HepG2 (cell line): ENCODE measurements around the gene PAK3. TPM values are rescaled to one million over a fixed set of nuclear protein-coding genes. Genes with fewer than 3 reads are reported as not detected.

Experiments
- ATAC-seq: fragments of 200-7000 bp; cut with Tn5 transposase; 3 replicates; pipeline ENCODE4 v1.9.1; 2020; ENCODE audit warnings: mild to moderate bottlenecking, moderate library complexity
- BruUV-seq: library from RNA; stranded (reverse); fragments of 400-500 nt; replicated peaks from 2 replicates; lab custom pipeline; 2021; lab: Mats Ljungman, UMichigan
- CTCF ChIA-PET: fragments of 300-600 bp; formaldehyde crosslinking; extraction: SDS; loops from one replicate; lab custom pipeline; 2021; ENCODE audit warnings: low total read pairs, inconsistent platforms, low intra/inter-chr PET ratio; lab: Yijun Ruan, JAX
- POLR2A ChIA-PET: fragments of 350-600 bp; sonication (Branson Sonifier 250); formaldehyde crosslinking; loops from one replicate; lab custom pipeline; 2020; ENCODE audit warnings: antibody characterized with exemption, inconsistent platforms; lab: Yijun Ruan, JAX
- DNase-seq: peaks from one replicate; pipeline ENCODE4 v3.0.0-alpha.2; 2015; ENCODE audit warnings: low spot score
- FAIRE-seq: peaks from 3 replicates; lab custom pipeline; 2011; peaks lifted over from hg19 to GRCh38; lab: Jason Lieb, UNC
- H2AFZ ChIP-seq: one replicate; pipeline ENCODE4 v1.6.1; 2011; ENCODE audit warnings: low read length, inconsistent platforms
- H3K27ac ChIP-seq: fragments of 300-600 bp; 3 replicates; pipeline ENCODE4 v1.8.0; 2011; ENCODE audit warnings: mixed run types, mild to moderate bottlenecking, mixed read lengths, low read length, inconsistent platforms; ENCODE audit not compliant: insufficient read depth; ENCODE audit errors: extremely low read length
- H3K27me3 ChIP-seq, 2 experiments: fragments of 200-600 bp in 1 of 2; 2 replicates in 1 of 2; 3 replicates in 1 of 2; pipeline versions ENCODE4 v1.6.0 to v1.8.0; 2011; ENCODE audit warnings: low read length in 2 of 2, mild to moderate bottlenecking in 2 of 2, moderate library complexity in 2 of 2, inconsistent platforms in 1 of 2; ENCODE audit not compliant: insufficient read depth in 2 of 2, control insufficient read depth in 1 of 2
- H3K36me3 ChIP-seq, 2 experiments: fragments of 200-600 bp in 1 of 2; replicated peaks in 1 of 2; 2 replicates in 1 of 2; 3 replicates in 1 of 2; pipeline versions ENCODE4 v1.5.1 to v1.8.0; 2011; ENCODE audit warnings: low read length in 2 of 2, inconsistent platforms in 1 of 2; ENCODE audit not compliant: insufficient read depth in 2 of 2, control insufficient read depth in 1 of 2
- H3K4me1 ChIP-seq: 2 replicates; pipeline ENCODE4 v1.5.1; 2012; ENCODE audit warnings: low read length, inconsistent platforms; ENCODE audit not compliant: insufficient read depth
- H3K4me2 ChIP-seq: 2 replicates; pipeline ENCODE4 v1.6.0; 2011; ENCODE audit warnings: low read depth, low read length, inconsistent platforms
- H3K4me3 ChIP-seq, 3 experiments: fragments of 200-600 bp in 1 of 3; sonication (generic), shearing (Covaris generic) in 1 of 3; replicated peaks in 1 of 3; 2 replicates each; pipeline ENCODE4 v1.5.1; 2011 to 2016; ENCODE audit warnings: low read length in 3 of 3, inconsistent platforms in 2 of 3, low read depth in 2 of 3, mild to moderate bottlenecking in 2 of 3, control low read depth in 1 of 3, mixed read lengths in 1 of 3; ENCODE audit not compliant: insufficient read depth in 1 of 3
- H3K79me2 ChIP-seq: one replicate; pipeline ENCODE4 v1.6.1; 2011; ENCODE audit warnings: low read length, inconsistent platforms; ENCODE audit not compliant: insufficient read depth
- H3K9ac ChIP-seq: 2 replicates; pipeline ENCODE4 v1.6.0; 2011; ENCODE audit warnings: mild to moderate bottlenecking, low read depth, low read length, inconsistent platforms; ENCODE audit not compliant: insufficient read depth
- H3K9me3 ChIP-seq: 2 replicates; pipeline ENCODE4 v1.5.1; 2012; ENCODE audit warnings: mild to moderate bottlenecking, low read length
- H4K20me1 ChIP-seq: 2 replicates; pipeline ENCODE4 v1.6.0; 2011; ENCODE audit warnings: inconsistent platforms, mild to moderate bottlenecking, low read length, moderate library complexity; ENCODE audit not compliant: insufficient read depth
- DMAP1 ChIP-seq: IDR thresholded peaks from 2 replicates; pipeline ENCODE4 v1.6.1; 2016
- FOXA3 ChIP-seq: IDR thresholded peaks from 2 replicates; pipeline ENCODE4 v1.6.1; 2016; ENCODE audit warnings: missing genetic modification reagents, missing compliant biosample characterization
- FOXO1 ChIP-seq: sonication (generic); formaldehyde crosslinking; IDR thresholded peaks from 2 replicates; pipeline ENCODE4 v1.4.0; 2020; ENCODE audit warnings: missing genetic modification reagents
- GFI1 ChIP-seq: sonication (generic); formaldehyde crosslinking; IDR thresholded peaks from 2 replicates; pipeline ENCODE4 v1.5.0; 2020; ENCODE audit warnings: missing genetic modification reagents, mild to moderate bottlenecking, borderline replicate concordance
- MIER3 ChIP-seq: IDR thresholded peaks from 2 replicates; pipeline ENCODE4 v1.6.1; 2016; ENCODE audit warnings: missing compliant biosample characterization, borderline replicate concordance
- RAD51 ChIP-seq: fragments of 450-650 bp; IDR thresholded peaks from 2 replicates; pipeline ENCODE4 v1.6.1; 2016; ENCODE audit warnings: borderline replicate concordance
- ZBTB7B ChIP-seq: sonication (generic); formaldehyde crosslinking; IDR thresholded peaks from 2 replicates; pipeline ENCODE4 v1.4.0; 2020; ENCODE audit warnings: missing genetic modification reagents
- ZNF44 ChIP-seq: sonication (generic); formaldehyde crosslinking; IDR thresholded peaks from 2 replicates; pipeline ENCODE4 v1.5.1; 2020; ENCODE audit warnings: mild to moderate bottlenecking, missing genetic modification reagents
- WGBS: methylation state at CpG from one replicate; pipeline ENCODE4 v1.1.6; 2017; ENCODE audit warnings: low lambda C conversion rate; 5-methylcytosine and 5-hydroxymethylcytosine counted together
- in situ Hi-C: cut with HindIII; loops from 2 replicates; pipeline ENCODE4 v1.10.0; 2017; ENCODE audit warnings: low pct_unique_long_range_greater_than_20kb; ENCODE audit not compliant: extremely low pct_ligation_motif_present
- intact Hi-C: fragments of 100-400 bp; cut with micrococcal nuclease; formaldehyde crosslinking; loops from one replicate; pipeline ENCODE4 v1.10.0; 2022; ENCODE audit not compliant: unreplicated experiment
- polyA plus RNA-seq, 8 experiments: library from polyadenylated mRNA; depleted of rRNA in 3 of 8; stranded (reverse) in 7 of 8; unstranded in 1 of 8; fragments of >200 nt; fragmentation: Illumina TruSeq in 4 of 8; extraction: Trizol in 4 of 8; gene quantifications; 2 replicates each; pipeline versions ENCODE4 v1.2.1 to v1.2.3, GENCODE V29; 2011 to 2016; ENCODE audit warnings: low read depth in 4 of 8, missing spikeins in 1 of 8, mixed read lengths in 1 of 8; ENCODE audit not compliant: insufficient read depth in 1 of 8
- total RNA-seq, 5 experiments: library from RNA; depleted of rRNA; stranded (reverse); fragments of >200 nt; fragmentation: Illumina TruSeq; extraction: Trizol; gene quantifications; 2 replicates each; pipeline ENCODE4 v1.2.3, GENCODE V29; 2016; ENCODE audit warnings: low read depth in 1 of 5
- TF ChIP-seq, protein P1 (sequence below): sonication (generic); formaldehyde crosslinking; IDR thresholded peaks from 2 replicates; pipeline ENCODE4 v1.4.0; 2020; ENCODE audit warnings: missing genetic modification reagents
- TF ChIP-seq, protein P2 (sequence below): sonication (generic); formaldehyde crosslinking; IDR thresholded peaks from 2 replicates; pipeline ENCODE4 v1.9.0; 2021; ENCODE audit warnings: missing genetic modification reagents, borderline replicate concordance

Gene PAK3
- total and polyA plus RNA-seq, 2 of the 13 experiments (the other 11 are each of a cell fraction or from before 2014, with no cell fraction given) = not detected

DNA sequence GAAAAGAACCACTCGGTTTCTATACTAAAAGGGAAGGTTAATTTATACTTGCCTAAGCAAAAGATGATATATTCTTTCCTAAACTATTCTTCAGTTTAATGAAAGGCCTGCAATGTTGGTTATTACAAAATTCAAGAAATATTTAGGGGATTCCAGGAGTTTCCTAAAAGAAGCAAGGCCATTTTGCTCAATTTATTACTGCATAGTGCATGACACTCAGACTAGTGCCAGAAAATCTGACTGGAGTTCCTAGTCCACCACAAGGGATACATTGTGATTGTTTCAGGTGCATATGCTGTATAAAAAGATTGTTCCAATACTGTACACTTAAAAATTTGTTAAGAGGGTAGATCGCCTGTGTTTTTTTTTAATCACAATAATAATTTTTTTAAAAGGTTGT lies 95.6 kb downstream of the PAK3 start:
- DNase-seq (no peak), ATAC-seq (no peak), FAIRE-seq (no peak)
- no TSS peak for BruUV-seq
- no peak for TF ChIP-seq GFI1 (CRISPR knock-in tag)
- no peak for TF ChIP-seq FOXA3 (CRISPR knock-in tag)
- TF ChIP-seq, protein P1, sequence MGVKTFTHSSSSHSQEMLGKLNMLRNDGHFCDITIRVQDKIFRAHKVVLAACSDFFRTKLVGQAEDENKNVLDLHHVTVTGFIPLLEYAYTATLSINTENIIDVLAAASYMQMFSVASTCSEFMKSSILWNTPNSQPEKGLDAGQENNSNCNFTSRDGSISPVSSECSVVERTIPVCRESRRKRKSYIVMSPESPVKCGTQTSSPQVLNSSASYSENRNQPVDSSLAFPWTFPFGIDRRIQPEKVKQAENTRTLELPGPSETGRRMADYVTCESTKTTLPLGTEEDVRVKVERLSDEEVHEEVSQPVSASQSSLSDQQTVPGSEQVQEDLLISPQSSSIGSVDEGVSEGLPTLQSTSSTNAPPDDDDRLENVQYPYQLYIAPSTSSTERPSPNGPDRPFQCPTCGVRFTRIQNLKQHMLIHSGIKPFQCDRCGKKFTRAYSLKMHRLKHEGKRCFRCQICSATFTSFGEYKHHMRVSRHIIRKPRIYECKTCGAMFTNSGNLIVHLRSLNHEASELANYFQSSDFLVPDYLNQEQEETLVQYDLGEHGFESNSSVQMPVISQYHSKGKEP = no peak
- TF ChIP-seq, protein P2, sequence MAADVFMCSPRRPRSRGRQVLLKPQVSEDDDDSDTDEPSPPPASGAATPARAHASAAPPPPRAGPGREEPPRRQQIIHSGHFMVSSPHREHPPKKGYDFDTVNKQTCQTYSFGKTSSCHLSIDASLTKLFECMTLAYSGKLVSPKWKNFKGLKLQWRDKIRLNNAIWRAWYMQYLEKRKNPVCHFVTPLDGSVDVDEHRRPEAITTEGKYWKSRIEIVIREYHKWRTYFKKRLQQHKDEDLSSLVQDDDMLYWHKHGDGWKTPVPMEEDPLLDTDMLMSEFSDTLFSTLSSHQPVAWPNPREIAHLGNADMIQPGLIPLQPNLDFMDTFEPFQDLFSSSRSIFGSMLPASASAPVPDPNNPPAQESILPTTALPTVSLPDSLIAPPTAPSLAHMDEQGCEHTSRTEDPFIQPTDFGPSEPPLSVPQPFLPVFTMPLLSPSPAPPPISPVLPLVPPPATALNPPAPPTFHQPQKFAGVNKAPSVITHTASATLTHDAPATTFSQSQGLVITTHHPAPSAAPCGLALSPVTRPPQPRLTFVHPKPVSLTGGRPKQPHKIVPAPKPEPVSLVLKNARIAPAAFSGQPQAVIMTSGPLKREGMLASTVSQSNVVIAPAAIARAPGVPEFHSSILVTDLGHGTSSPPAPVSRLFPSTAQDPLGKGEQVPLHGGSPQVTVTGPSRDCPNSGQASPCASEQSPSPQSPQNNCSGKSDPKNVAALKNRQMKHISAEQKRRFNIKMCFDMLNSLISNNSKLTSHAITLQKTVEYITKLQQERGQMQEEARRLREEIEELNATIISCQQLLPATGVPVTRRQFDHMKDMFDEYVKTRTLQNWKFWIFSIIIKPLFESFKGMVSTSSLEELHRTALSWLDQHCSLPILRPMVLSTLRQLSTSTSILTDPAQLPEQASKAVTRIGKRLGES = no peak
- no peak for TF ChIP-seq MIER3
- TF ChIP-seq ZNF44 = no peak
- TF ChIP-seq DMAP1 = no peak
- no peak for TF ChIP-seq RAD51
- TF ChIP-seq ZBTB7B (CRISPR knock-in tag) = no peak
- no peak for TF ChIP-seq FOXO1
- Histone ChIP-seq H3K4me3 (no peak overlapping the region), H3K27ac (no peak overlapping the region), H2AFZ (no peak overlapping the region), H4K20me1 (no peaks in the 10 kb centered on the region), H3K36me3 (no peaks in the 10 kb centered on the region), H3K4me2 (no peak overlapping the region), H3K27me3 (no peaks in the 10 kb centered on the region), H3K79me2 (no peaks in the 10 kb centered on the region), H3K4me1 (no peaks in the 10 kb centered on the region), H3K9me3 (no peaks in the 10 kb centered on the region), H3K9ac (no peak overlapping the region)
- CTCF ChIA-PET = no interaction called here
- intact Hi-C loops = no loop called here
- WGBS = 0% methylated on average over 2 of the region's 2 CpGs
- in situ Hi-C loops = no loop called here
- POLR2A ChIA-PET = no interaction called here
